CD4-positive, alpha-beta memory T cell (primary cell): ENCODE data around the gene BLM. TPM values are rescaled to one million over a fixed set of nuclear protein-coding genes. Genes with fewer than 3 reads are reported as not detected.

Experiments
- CTCF ChIA-PET: fragments of 350-600 bp; sonication (Branson Sonifier 250); formaldehyde crosslinking; loops from one replicate; lab custom pipeline; 2021; ENCODE audit warnings: inconsistent platforms; ENCODE audit not compliant: partially characterized antibody; lab: Charles Lee
- POLR2A ChIA-PET: fragments of 350-600 bp; sonication (Branson Sonifier 250); formaldehyde crosslinking; loops from one replicate; lab custom pipeline; 2021; ENCODE audit not compliant: partially characterized antibody; lab: Charles Lee
- DNase-seq, 5 donors: peaks; one replicate each; pipeline versions ENCODE4 v3.0.0 to v3.0.0-alpha.2; 2020 to 2022; ENCODE audit warnings: mixed read lengths in 1 of 5
- H3K27ac ChIP-seq: one replicate; pipeline ENCODE4 v1.7.0; 2013; ENCODE audit warnings: low read depth, low read length
- H3K27me3 ChIP-seq: 2 replicates; pipeline ENCODE4 v1.7.0; 2013; ENCODE audit warnings: mild to moderate bottlenecking, low read length, moderate library complexity; ENCODE audit not compliant: insufficient read depth
- H3K36me3 ChIP-seq: 2 replicates; pipeline ENCODE4 v1.7.0; 2013; ENCODE audit warnings: mild to moderate bottlenecking, low read length, moderate library complexity; ENCODE audit not compliant: insufficient read depth
- H3K4me1 ChIP-seq: 2 replicates; pipeline ENCODE4 v1.7.0; 2013; ENCODE audit warnings: mild to moderate bottlenecking, low read length, moderate library complexity; ENCODE audit not compliant: insufficient read depth
- H3K4me3 ChIP-seq, 2 donors: one replicate each; pipeline ENCODE4 v1.7.0; 2013; ENCODE audit warnings: low read length in 2 of 2, mild to moderate bottlenecking in 1 of 2
- H3K9me3 ChIP-seq, 2 donors: one replicate each; pipeline ENCODE4 v1.7.0; 2013; ENCODE audit warnings: low read length in 2 of 2, control low read depth in 1 of 2; ENCODE audit not compliant: control insufficient read depth in 1 of 2
- H3K27ac Mint-ChIP-seq, 7 donors: one replicate each; pipeline ENCODE4 v1.8.0; 2020 to 2021; ENCODE audit warnings: mixed read lengths in 7 of 7, mild to moderate bottlenecking in 6 of 7, inconsistent platforms in 3 of 7, moderate library complexity in 3 of 7
- H3K27me3 Mint-ChIP-seq, 2 donors: one replicate each; pipeline ENCODE4 v1.8.0; 2020 to 2021; ENCODE audit warnings: mixed read lengths in 2 of 2
- H3K36me3 Mint-ChIP-seq, 2 donors: one replicate each; pipeline ENCODE4 v1.8.0; 2020 to 2021; ENCODE audit warnings: mixed read lengths in 2 of 2, inconsistent platforms in 1 of 2, mild to moderate bottlenecking in 1 of 2
- H3K4me1 Mint-ChIP-seq, 4 donors: one replicate each; pipeline ENCODE4 v1.8.0; 2020 to 2021; ENCODE audit warnings: mixed read lengths in 4 of 4, mild to moderate bottlenecking in 1 of 4
- H3K4me3 Mint-ChIP-seq, 8 donors: one replicate each; pipeline ENCODE4 v1.8.0; 2020 to 2021; ENCODE audit warnings: mixed read lengths in 8 of 8, mild to moderate bottlenecking in 7 of 8, moderate library complexity in 6 of 8, inconsistent platforms in 3 of 8
- H3K9me3 Mint-ChIP-seq, 8 donors: one replicate each; pipeline ENCODE4 v1.8.0; 2020 to 2021; ENCODE audit warnings: mixed read lengths in 8 of 8, mild to moderate bottlenecking in 5 of 8, inconsistent platforms in 3 of 8, moderate library complexity in 1 of 8
- intact Hi-C: fragments of 100-400 bp; cut with micrococcal nuclease; formaldehyde crosslinking; loops from one replicate; pipeline ENCODE4 v1.15.1; 2023
- polyA plus RNA-seq, 2 donors: library from polyadenylated mRNA; unstranded; fragments of 300-500 nt; fragmentation: Illumina TruSeq; gene quantifications; one replicate each; pipeline ENCODE4 v1.2.3, GENCODE V29; 2021
- total RNA-seq, 2 experiments: library from RNA; stranded (reverse); gene quantifications; one replicate each; pipeline ENCODE4 v1.2.3, GENCODE V29; 2021

BLM gene
- total and polyA plus RNA-seq, 4 experiments from 2014 or later: 1.2 to 8.9 (median 6.0) TPM

DNA sequence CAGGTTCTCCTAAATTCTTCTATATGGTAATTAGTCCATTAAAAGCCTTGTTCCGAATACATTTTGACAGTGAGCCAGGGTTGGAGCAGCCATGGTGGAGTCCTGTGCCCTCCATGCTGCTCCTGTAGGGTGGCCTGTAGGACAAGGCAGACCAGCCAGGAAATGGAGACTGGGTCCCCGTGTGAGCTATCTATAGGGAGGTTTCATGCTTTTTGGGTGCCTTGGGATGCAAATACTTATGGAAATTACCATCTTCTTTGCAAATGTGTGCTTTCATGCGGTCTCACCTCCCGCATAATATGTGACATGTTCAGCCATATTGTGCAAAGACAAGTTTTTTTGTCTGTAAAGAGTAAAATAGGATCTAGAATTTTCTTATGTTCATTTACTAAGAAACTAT lies 93.2 kb downstream of the BLM start:
- no peaks in the 10 kb centered on the region for H3K36me3 ChIP-seq

DNA sequence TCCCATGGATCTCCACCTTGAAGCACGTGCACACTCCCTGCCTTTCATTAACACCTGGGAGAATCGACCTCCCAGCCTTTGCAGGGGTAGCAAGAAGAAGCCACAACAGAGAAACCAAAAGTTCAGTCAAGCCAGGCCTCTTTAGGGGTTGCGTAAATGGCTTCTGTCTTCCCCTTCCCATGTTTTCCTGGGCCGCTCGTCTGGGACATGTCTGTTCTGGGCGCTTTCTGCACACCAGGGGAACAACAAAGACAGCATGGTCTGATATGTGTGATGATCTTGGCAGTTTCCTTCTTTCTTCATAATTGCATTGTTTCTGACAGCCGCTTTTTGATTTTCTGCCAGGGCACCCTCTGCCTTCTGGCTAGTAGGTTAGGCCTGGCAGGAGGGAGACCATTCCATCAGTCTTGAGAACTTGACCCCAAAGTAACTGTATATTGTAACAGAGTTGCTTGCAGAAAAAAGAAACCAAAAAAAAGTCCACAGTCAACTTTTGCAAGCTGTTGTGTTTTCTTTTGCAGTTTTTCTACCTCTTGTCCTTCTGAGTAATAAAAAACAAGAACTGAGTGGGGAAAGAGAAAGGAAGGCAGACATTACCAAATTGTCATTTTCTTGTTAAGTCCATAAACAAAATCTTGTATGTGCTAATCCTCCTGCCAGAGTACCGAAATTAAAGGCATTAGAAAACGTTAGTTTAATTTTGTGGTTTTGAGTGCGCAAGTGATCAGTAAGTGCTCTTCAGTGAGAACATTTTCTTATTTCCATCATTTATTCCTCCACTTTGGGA lies 95.2 kb downstream of the BLM start:
- H3K27me3 Mint-ChIP-seq: no peaks in the 10 kb centered on the region
- Histone ChIP-seq H3K4me3 (no peak overlapping the region), H3K4me1 (peaks cover 33% of the 10 kb centered on the region), H3K27ac (no peak overlapping the region), H3K27me3 (no peaks in the 10 kb centered on the region), H3K9me3 (no peaks in the 10 kb centered on the region), H3K36me3 (no peaks in the 10 kb centered on the region)
- no peak for DNase-seq
- CTCF ChIA-PET: interaction anchor here (0.8 kb wide), 1 partner anchor 74 kb away, joined by 5 read pairs; no protein-coding TSS in a partner anchor
- intact Hi-C loops: no loop called here
- peaks cover 10 to 22% of the 10 kb centered on the region in 2 donors for H3K36me3 Mint-ChIP-seq
- no peaks in the 10 kb centered on the region for H3K9me3 Mint-ChIP-seq
- H3K27ac Mint-ChIP-seq: peak overlapping the region in 2 of 7 donors; percentile 52 to 53
- POLR2A ChIA-PET: no interaction called here
- peaks cover 14 to 32% (median 27%) of the 10 kb centered on the region in 4 donors for H3K4me1 Mint-ChIP-seq
- no peak overlapping the region for H3K4me3 Mint-ChIP-seq

More for the DNA sequence above, 93.2 kb downstream of the BLM start:
- Mint-ChIP-seq H3K4me1 (peaks cover 18 to 32% (median 26%) of the 10 kb centered on the region in 4 donors), H3K27me3 (no peaks in the 10 kb centered on the region), H3K4me3 (no peak overlapping the region), H3K27ac (peak overlapping the region in 2 of 7 donors; percentile 36 to 58), H3K36me3 (peaks cover 10 to 22% of the 10 kb centered on the region in 2 donors), H3K9me3 (no peaks in the 10 kb centered on the region)
- ChIA-PET POLR2A (interaction anchor here (0.7 kb wide), 1 partner anchor 60 kb away, joined by 3 read pairs; no protein-coding TSS in a partner anchor), CTCF (interaction anchor here (1.1 kb wide), 1 partner anchor 76 kb away, joined by 3 read pairs; no protein-coding TSS in a partner anchor)
- no peak for DNase-seq
- no peak overlapping the region for H3K27ac ChIP-seq
- intact Hi-C loops: no loop called here
- no peaks in the 10 kb centered on the region for H3K27me3 ChIP-seq
- H3K9me3 ChIP-seq: no peaks in the 10 kb centered on the region
- no peak overlapping the region for H3K4me3 ChIP-seq
- peaks cover 22% of the 10 kb centered on the region for H3K4me1 ChIP-seq

DNA sequence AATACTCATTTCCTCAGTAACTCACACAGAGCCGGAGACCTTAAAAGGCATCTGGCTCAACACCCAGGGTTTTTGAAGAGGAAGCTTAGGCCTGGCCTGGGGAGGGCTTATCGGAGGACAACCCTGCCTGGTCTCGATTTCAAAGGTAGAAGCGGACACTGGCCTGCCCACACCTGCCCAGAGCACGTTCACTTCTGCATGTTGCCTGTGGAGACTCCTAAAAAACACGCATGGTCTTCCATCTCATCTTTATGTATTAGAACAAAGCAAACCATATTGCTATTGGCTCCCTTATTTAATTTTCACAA lies 95.8 kb downstream of the BLM start:
- CTCF ChIA-PET: interaction anchor here (1.1 kb wide), 1 partner anchor 73 kb away, joined by 5 read pairs; no protein-coding TSS in a partner anchor
- no peak overlapping the region for H3K4me3 Mint-ChIP-seq
- intact Hi-C loops: no loop called here
- Histone ChIP-seq H3K27ac (no peak overlapping the region), H3K36me3 (no peaks in the 10 kb centered on the region), H3K4me3 (no peak overlapping the region), H3K27me3 (no peaks in the 10 kb centered on the region), H3K4me1 (peaks cover 38% of the 10 kb centered on the region), H3K9me3 (no peaks in the 10 kb centered on the region)
- DNase-seq: no peak
- peak overlapping the region in 1 of 7 donors; percentile 52 for H3K27ac Mint-ChIP-seq
- H3K4me1 Mint-ChIP-seq: peaks cover 12 to 34% (median 27%) of the 10 kb centered on the region in 4 donors
- POLR2A ChIA-PET: no interaction called here
- H3K9me3 Mint-ChIP-seq: no peaks in the 10 kb centered on the region
- H3K36me3 Mint-ChIP-seq: peaks cover 10 to 22% of the 10 kb centered on the region in 2 donors
- no peaks in the 10 kb centered on the region for H3K27me3 Mint-ChIP-seq

DNA sequence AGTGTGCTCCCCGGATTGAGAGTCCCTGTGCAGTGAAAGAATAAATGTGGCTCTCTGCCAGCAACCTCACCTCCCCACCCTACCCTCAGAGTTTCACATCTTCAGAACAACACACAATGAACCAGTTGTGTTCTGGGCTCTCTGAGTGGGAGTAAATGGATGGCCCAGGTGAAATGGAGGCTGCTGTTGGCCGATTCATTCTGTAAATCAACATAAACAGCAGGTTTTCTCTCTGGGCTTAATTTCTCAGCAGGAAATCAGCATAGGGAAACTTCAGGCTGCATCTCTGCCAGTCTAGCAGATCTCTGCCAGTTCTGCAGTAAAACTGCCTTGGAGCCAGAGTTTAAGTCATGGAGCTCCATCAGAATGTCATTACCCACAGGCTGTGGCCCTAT lies 96.6 kb downstream of the BLM start:
- ChIA-PET CTCF (interaction anchor here (1.1 to 1.4 kb wide), 2 partner anchors 72 to 117 kb away, joined by 5 to 6 read pairs; no protein-coding TSS in a partner anchor), POLR2A (interaction anchor here (1.2 to 1.7 kb wide), 2 partner anchors 26 to 38 kb away, joined by 3 to 4 read pairs; no protein-coding TSS in a partner anchor)
- H3K27me3 Mint-ChIP-seq: no peaks in the 10 kb centered on the region
- peaks cover 14 to 38% (median 27%) of the 10 kb centered on the region in 4 donors for H3K4me1 Mint-ChIP-seq
- Histone ChIP-seq H3K4me1 (peaks cover 47% of the 10 kb centered on the region), H3K27me3 (no peaks in the 10 kb centered on the region), H3K9me3 (no peaks in the 10 kb centered on the region), H3K4me3 (no peak overlapping the region), H3K36me3 (no peaks in the 10 kb centered on the region), H3K27ac (no peak overlapping the region)
- H3K9me3 Mint-ChIP-seq: no peaks in the 10 kb centered on the region
- intact Hi-C loops: no loop called here
- peaks cover 10 to 14% of the 10 kb centered on the region in 2 donors for H3K36me3 Mint-ChIP-seq
- peak overlapping the region in 6 of 8 donors; percentile 25 to 69 (median 53) for H3K4me3 Mint-ChIP-seq
- H3K27ac Mint-ChIP-seq: peak overlapping the region in 6 of 7 donors; percentile 30 to 87 (median 80)
- DNase-seq: no peak

DNA sequence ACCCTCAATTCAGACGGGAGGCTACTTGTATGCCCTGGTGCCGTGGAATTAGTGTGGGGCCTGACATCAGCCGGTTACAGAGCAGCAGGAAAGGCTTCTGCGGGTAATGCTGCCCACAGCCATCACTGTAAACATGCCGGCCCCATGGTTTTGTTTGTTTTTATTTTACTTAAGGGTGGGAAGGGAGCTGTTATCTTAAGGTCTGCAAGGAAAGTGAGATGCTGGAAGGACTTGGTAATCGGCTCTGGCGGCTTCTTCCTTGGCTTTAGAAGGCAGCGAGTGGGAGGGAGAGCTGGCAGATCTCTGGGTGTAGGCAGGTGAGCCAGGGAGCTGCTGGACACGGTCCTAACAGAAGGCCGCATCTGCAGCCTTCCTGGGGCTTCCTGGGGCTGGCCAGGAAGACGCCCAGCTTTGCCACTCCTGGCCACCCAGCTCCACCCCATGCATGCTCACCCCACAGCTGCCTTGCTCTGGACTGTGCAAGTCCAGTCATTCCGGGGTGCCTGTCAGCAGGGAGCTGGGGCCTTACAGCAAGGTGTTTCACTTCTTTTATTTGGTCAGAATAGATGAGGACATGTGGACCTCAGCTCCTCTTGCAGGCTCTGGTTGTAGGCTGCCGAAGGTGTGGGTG lies 97.2 kb downstream of the BLM start:
- H3K27me3 Mint-ChIP-seq: no peaks in the 10 kb centered on the region
- peaks cover 10 to 11% of the 10 kb centered on the region in 2 donors for H3K36me3 Mint-ChIP-seq
- H3K27ac Mint-ChIP-seq: peak overlapping the region in 6 of 7 donors; percentile 30 to 87 (median 82)
- H3K27me3 ChIP-seq: no peaks in the 10 kb centered on the region
- intact Hi-C loops: no loop called here
- H3K36me3 ChIP-seq: no peaks in the 10 kb centered on the region
- peaks cover 47% of the 10 kb centered on the region for H3K4me1 ChIP-seq
- H3K4me3 ChIP-seq: no peak overlapping the region
- no peaks in the 10 kb centered on the region for H3K9me3 Mint-ChIP-seq
- no peak overlapping the region for H3K27ac ChIP-seq
- DNase-seq: no peak
- no peaks in the 10 kb centered on the region for H3K9me3 ChIP-seq
- H3K4me3 Mint-ChIP-seq: peak overlapping the region in 7 of 8 donors; percentile 25 to 76 (median 57)
- POLR2A ChIA-PET: interaction anchor here (1.2 to 1.7 kb wide), 3 partner anchors 26 to 57 kb away, joined by 3 to 8 read pairs (median 4); no protein-coding TSS in a partner anchor
- H3K4me1 Mint-ChIP-seq: peaks cover 14 to 38% (median 27%) of the 10 kb centered on the region in 4 donors
- CTCF ChIA-PET: interaction anchor here (0.7 to 1.4 kb wide), 2 partner anchors 18 to 117 kb away, joined by 3 to 6 read pairs; no protein-coding TSS in a partner anchor

DNA sequence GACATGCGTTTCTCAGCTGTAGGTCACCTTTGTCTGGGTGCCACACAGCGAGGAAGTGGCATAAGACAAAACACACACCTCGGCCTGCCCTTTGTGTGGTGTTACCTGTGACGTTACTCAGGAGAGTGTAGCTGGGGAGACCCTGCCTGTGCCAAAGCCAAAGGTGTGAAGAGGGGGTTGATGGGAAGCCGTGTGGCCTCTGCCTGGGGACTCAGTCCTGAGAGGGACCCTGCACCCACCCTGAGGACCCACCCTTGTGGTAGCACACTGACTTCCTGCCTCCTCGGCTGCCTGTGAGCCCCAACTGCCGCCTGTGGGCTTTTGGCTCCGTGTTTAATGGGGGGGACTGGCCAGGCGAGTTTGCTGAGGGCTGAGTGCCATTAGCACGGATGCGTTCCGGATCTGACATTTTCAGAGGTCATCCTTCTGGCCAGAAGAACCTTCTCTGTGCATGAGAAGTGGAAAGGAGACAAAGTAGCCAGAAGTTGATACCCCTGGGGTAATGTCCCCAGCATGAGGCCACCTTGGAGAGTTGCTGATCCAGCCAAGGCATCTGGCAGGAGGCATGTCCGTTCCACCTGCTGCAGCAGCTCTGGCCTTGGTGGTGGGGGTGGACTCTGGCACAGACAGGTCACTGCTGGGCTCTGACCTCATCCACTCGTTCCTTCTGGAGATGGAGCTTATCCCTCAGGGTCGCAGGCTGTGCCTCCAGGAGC lies 99.4 kb downstream of the BLM start:
- Mint-ChIP-seq H3K9me3 (no peaks in the 10 kb centered on the region), H3K27me3 (no peaks in the 10 kb centered on the region), H3K27ac (peak overlapping the region in 4 of 7 donors; percentile 72 to 83 (median 79)), H3K4me1 (peaks cover 14 to 38% (median 28%) of the 10 kb centered on the region in 4 donors), H3K4me3 (peak overlapping the region in 1 of 8 donors; percentile 15), H3K36me3 (peaks cover 4 to 5% of the 10 kb centered on the region in 2 donors)
- Histone ChIP-seq H3K27me3 (no peaks in the 10 kb centered on the region), H3K27ac (no peak overlapping the region), H3K4me3 (no peak overlapping the region), H3K4me1 (peaks cover 47% of the 10 kb centered on the region), H3K9me3 (no peaks in the 10 kb centered on the region), H3K36me3 (no peaks in the 10 kb centered on the region)
- no peak for DNase-seq
- CTCF ChIA-PET: interaction anchor here (0.8 to 1.0 kb wide), 2 partner anchors 8 to 69 kb away, joined by 3 read pairs; no protein-coding TSS in a partner anchor
- POLR2A ChIA-PET: no interaction called here
- intact Hi-C loops: no loop called here
